H9 (cell line): ENCODE measurements around the gene PGPEP1. TPM values are rescaled to one million over a fixed set of nuclear protein-coding genes. Genes with fewer than 3 reads are reported as not detected.

Experiments
- DNase-seq: peaks from one replicate; pipeline ENCODE4 v3.0.0-alpha.2; 2017
- H2AFZ ChIP-seq: one replicate; pipeline ENCODE4 v1.6.1; 2013; ENCODE audit warnings: mild to moderate bottlenecking, low read length, control low read depth, moderate library complexity
- H2AK5ac ChIP-seq: 2 replicates; pipeline ENCODE4 v1.6.1; 2013; ENCODE audit warnings: low read length, control low read depth, mixed read lengths; ENCODE audit not compliant: insufficient read length
- H2BK120ac ChIP-seq: one replicate; pipeline ENCODE4 v1.6.1; 2013; ENCODE audit warnings: low read depth, mild to moderate bottlenecking, low read length, control low read depth, inconsistent platforms; ENCODE audit not compliant: poor library complexity, severe bottlenecking
- H2BK12ac ChIP-seq: 2 replicates; pipeline ENCODE4 v1.6.1; 2013; ENCODE audit warnings: low read length, control low read depth, mixed read lengths, low read depth; ENCODE audit not compliant: insufficient read length
- H2BK15ac ChIP-seq: 2 replicates; pipeline ENCODE4 v1.6.1; 2013; ENCODE audit warnings: low read depth, low read length, control low read depth
- H2BK20ac ChIP-seq: one replicate; pipeline ENCODE4 v1.6.1; 2013; ENCODE audit warnings: low read depth, mild to moderate bottlenecking, low read length, control low read depth, inconsistent platforms; ENCODE audit not compliant: poor library complexity, severe bottlenecking
- H2BK5ac ChIP-seq: 2 replicates; pipeline ENCODE4 v1.6.1; 2013; ENCODE audit warnings: low read length, control low read depth, mixed read lengths; ENCODE audit not compliant: insufficient read length
- H3K14ac ChIP-seq: 2 replicates; pipeline ENCODE4 v1.6.1; 2013; ENCODE audit warnings: low read length, control low read depth; ENCODE audit not compliant: insufficient read depth
- H3K18ac ChIP-seq: 2 replicates; pipeline ENCODE4 v1.6.1; 2013; ENCODE audit warnings: low read depth, mild to moderate bottlenecking, mixed read lengths, low read length, control low read depth; ENCODE audit not compliant: insufficient read length
- H3K23ac ChIP-seq: 2 replicates; pipeline ENCODE4 v1.6.1; 2013; ENCODE audit warnings: low read length, control low read depth, mixed read lengths, low read depth; ENCODE audit not compliant: insufficient read length
- H3K23me2 ChIP-seq: 2 replicates; pipeline ENCODE4 v1.6.1; 2013; ENCODE audit warnings: low read depth, mild to moderate bottlenecking, mixed read lengths, low read length, control low read depth; ENCODE audit not compliant: insufficient read length, poor library complexity, severe bottlenecking
- H3K27ac ChIP-seq: 2 replicates; pipeline ENCODE4 v1.5.1; 2013; ENCODE audit warnings: low read length, control low read depth, mixed read lengths, low read depth; ENCODE audit not compliant: insufficient read length
- H3K27me3 ChIP-seq: 2 replicates; pipeline ENCODE4 v1.6.1; 2013; ENCODE audit warnings: low read length, control low read depth, inconsistent platforms; ENCODE audit not compliant: insufficient read depth
- H3K4ac ChIP-seq: 2 replicates; pipeline ENCODE4 v1.6.1; 2013; ENCODE audit warnings: low read depth, mild to moderate bottlenecking, control low read depth, inconsistent platforms, low read length, moderate library complexity
- H3K4me1 ChIP-seq: 2 replicates; pipeline ENCODE4 v1.6.1; 2013; ENCODE audit warnings: low read length, control low read depth, inconsistent platforms; ENCODE audit not compliant: insufficient read depth
- H3K4me2 ChIP-seq: 2 replicates; pipeline ENCODE4 v1.6.1; 2013; ENCODE audit warnings: low read length, control low read depth, mixed read lengths; ENCODE audit not compliant: insufficient read length, insufficient read depth
- H3K56ac ChIP-seq: 2 replicates; pipeline ENCODE4 v1.6.1; 2013; ENCODE audit warnings: low read depth, mild to moderate bottlenecking, mixed read lengths, low read length, control low read depth; ENCODE audit not compliant: insufficient read length
- H3K79me1 ChIP-seq: 2 replicates; pipeline ENCODE4 v1.6.1; 2013; ENCODE audit warnings: low read depth, mild to moderate bottlenecking, moderate library complexity, low read length, control low read depth, inconsistent platforms; ENCODE audit not compliant: insufficient read depth, poor library complexity, severe bottlenecking
- H3K79me2 ChIP-seq: 2 replicates; pipeline ENCODE4 v1.6.1; 2013; ENCODE audit warnings: low read length, control low read depth, inconsistent platforms; ENCODE audit not compliant: insufficient read depth
- H3K9ac ChIP-seq: 2 replicates; pipeline ENCODE4 v1.6.1; 2013; ENCODE audit warnings: low read length, control low read depth, mixed read lengths; ENCODE audit not compliant: insufficient read length; ENCODE audit errors: extremely low read depth
- H3K9me3 ChIP-seq: one replicate; pipeline ENCODE4 v1.6.1; 2013; ENCODE audit warnings: low read depth, low read length, inconsistent platforms; ENCODE audit not compliant: control insufficient read depth
- H3T11ph ChIP-seq: one replicate; pipeline ENCODE4 v1.6.1; 2013; ENCODE audit warnings: mild to moderate bottlenecking, low read length, control low read depth, inconsistent platforms
- H4K20me1 ChIP-seq: one replicate; pipeline ENCODE4 v1.6.1; 2013; ENCODE audit not compliant: control insufficient read depth, insufficient read length, insufficient read depth
- H4K5ac ChIP-seq: 2 replicates; pipeline ENCODE4 v1.6.1; 2013; ENCODE audit warnings: low read depth, mild to moderate bottlenecking, mixed read lengths, low read length, control low read depth; ENCODE audit not compliant: insufficient read length
- H4K8ac ChIP-seq: replicated peaks from 2 replicates; pipeline ENCODE4 v1.6.1; 2013; ENCODE audit warnings: low read length, control low read depth, mixed read lengths, low read depth; ENCODE audit not compliant: insufficient read length
- H4K91ac ChIP-seq: 2 replicates; pipeline ENCODE4 v1.6.1; 2013; ENCODE audit warnings: low read depth, mild to moderate bottlenecking, moderate library complexity, mixed read lengths, low read length, control low read depth; ENCODE audit not compliant: insufficient read length
- H3K27ac Mint-ChIP-seq, 3 experiments: 2 replicates in 2 of 3; 3 replicates in 1 of 3; pipeline ENCODE4 v1.8.0; 2020 to 2021; ENCODE audit warnings: mixed read lengths in 3 of 3, mild to moderate bottlenecking in 1 of 3, moderate library complexity in 1 of 3
- H3K27me3 Mint-ChIP-seq: 2 replicates; pipeline ENCODE4 v1.8.0; 2021; ENCODE audit warnings: low read depth, mild to moderate bottlenecking, moderate library complexity, mixed read lengths
- H3K36me3 Mint-ChIP-seq, 3 experiments: 2 replicates in 2 of 3; 3 replicates in 1 of 3; pipeline ENCODE4 v1.8.0; 2020 to 2021; ENCODE audit warnings: low read depth in 3 of 3, mixed read lengths in 3 of 3; ENCODE audit not compliant: insufficient read depth in 1 of 3
- H3K4me1 Mint-ChIP-seq, 2 experiments: 2 replicates each; pipeline ENCODE4 v1.8.0; 2020; ENCODE audit warnings: mixed read lengths in 2 of 2
- H3K4me3 Mint-ChIP-seq, 2 experiments: 2 replicates in 1 of 2; 3 replicates in 1 of 2; pipeline ENCODE4 v1.8.0; 2020 to 2021; ENCODE audit warnings: mild to moderate bottlenecking in 2 of 2, mixed read lengths in 2 of 2, moderate library complexity in 1 of 2
- H3K9me3 Mint-ChIP-seq, 2 experiments: 2 replicates in 1 of 2; 3 replicates in 1 of 2; pipeline ENCODE4 v1.8.0; 2020; ENCODE audit warnings: mild to moderate bottlenecking in 2 of 2, mixed read lengths in 2 of 2, moderate library complexity in 1 of 2
- WGBS: extraction: QIAGEN DNeasy Blood & Tissue Kit; methylation state at CpG from one replicate; pipeline ENCODE4 v1.1.7; 2013; ENCODE audit warnings: missing lambda C conversion rate, low lambda C conversion rate, mixed read lengths; ENCODE audit not compliant: insufficient read length; ENCODE audit errors: extremely low coverage; 5-methylcytosine and 5-hydroxymethylcytosine counted together
- total RNA-seq: library from RNA; stranded (reverse); gene quantifications from 2 replicates; pipeline ENCODE4 v1.2.1, GENCODE V29; 2021
- TF ChIP-seq, protein P1 (sequence below): fragments of 200-600 bp; sonication (generic); conservative IDR thresholded peaks from 3 replicates; pipeline ENCODE4 v1.8.0; 2021; ENCODE audit warnings: antibody characterized with exemption, mild to moderate bottlenecking

The PGPEP1 gene
- total RNA-seq, 1 experiment from 2014 or later: 64.8 TPM

DNA sequence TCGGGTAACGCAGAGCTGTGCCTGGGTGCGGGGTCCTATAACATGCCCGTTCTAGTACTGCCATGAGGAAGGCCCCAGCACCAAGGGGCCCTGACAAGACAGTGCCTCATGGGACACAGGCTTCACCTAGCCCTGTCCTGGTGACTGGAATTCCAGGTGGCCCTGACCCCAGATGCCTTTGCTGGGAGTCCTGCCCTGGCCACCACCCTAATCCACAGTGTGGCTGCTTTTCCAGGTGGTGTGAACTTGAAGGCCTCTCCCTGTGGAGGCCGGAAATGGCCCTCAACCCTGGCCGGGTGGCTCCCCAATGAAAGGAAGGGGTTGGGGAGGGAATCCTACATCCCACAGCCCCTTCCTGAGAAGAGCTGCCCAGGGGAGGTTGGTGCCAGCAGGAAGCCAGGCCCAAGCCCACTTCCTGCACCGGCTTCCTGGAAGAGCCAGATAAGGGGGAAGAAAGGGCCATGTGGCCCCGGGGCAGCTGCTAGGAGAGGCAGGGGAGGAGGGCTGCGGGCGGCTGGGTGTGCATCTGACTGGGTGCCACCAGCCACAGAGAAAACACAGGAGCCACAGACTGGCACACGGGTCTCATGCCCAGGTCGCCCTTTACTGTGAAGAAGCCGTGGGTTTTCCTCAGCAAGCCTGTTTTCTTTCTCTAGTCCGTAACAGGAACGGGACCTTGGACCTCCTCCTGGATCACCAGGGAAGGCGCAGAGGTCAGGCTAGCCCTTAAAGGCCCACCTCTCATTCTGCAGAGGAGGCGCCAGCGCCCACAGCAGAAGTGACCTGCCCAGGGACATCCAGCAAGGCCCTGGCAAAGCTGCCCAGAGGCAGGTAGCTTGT is 22.2 kb upstream of the PGPEP1 start:
- Histone ChIP-seq H4K91ac (no peak overlapping the region), H2BK12ac (no peak overlapping the region), H2AK5ac (no peak overlapping the region), H3K9ac (no peak overlapping the region), H2AFZ (no peak overlapping the region), H3K27me3 (no peaks in the 10 kb centered on the region), H3K18ac (no peak overlapping the region), H4K8ac (no peak overlapping the region), H3K79me2 (peaks cover 25% of the 10 kb centered on the region; the same call in 1 of the 2 replicates), H2BK15ac (no peak overlapping the region), H2BK5ac (no peak overlapping the region), H4K5ac (no peak overlapping the region), H3K27ac (no peak overlapping the region), H3K23me2 (peaks cover 11% of the 10 kb centered on the region), H3K56ac (no peak overlapping the region), H2BK120ac (no peak overlapping the region), H3K4ac (no peak overlapping the region), H4K20me1 (no peaks in the 10 kb centered on the region), H3K4me2 (no peak overlapping the region), H3K9me3 (no peaks in the 10 kb centered on the region), H3K23ac (no peak overlapping the region), H3K14ac (no peak overlapping the region; the same call in 1 of the 2 replicates), H3T11ph (no peak overlapping the region), H3K79me1 (no peaks in the 10 kb centered on the region), H2BK20ac (no peak overlapping the region), H3K4me1 (peaks cover 8% of the 10 kb centered on the region; the same call in 1 of the 2 replicates)
- Mint-ChIP-seq H3K4me1 (peaks cover 13 to 23% of the 10 kb centered on the region in 2 experiments), H3K27me3 (no peaks in the 10 kb centered on the region), H3K27ac (peak overlapping the region; percentile 55 to 83 (median 75); a peak in 3 of 7 replicates), H3K9me3 (no peaks in the 10 kb centered on the region), H3K36me3 (peaks cover 24 to 52% (median 44%) of the 10 kb centered on the region in 3 experiments), H3K4me3 (peak overlapping the region in 1 of 2 experiments; percentile 38; a peak in 1 of 5 replicates)
- TF ChIP-seq, protein P1, sequence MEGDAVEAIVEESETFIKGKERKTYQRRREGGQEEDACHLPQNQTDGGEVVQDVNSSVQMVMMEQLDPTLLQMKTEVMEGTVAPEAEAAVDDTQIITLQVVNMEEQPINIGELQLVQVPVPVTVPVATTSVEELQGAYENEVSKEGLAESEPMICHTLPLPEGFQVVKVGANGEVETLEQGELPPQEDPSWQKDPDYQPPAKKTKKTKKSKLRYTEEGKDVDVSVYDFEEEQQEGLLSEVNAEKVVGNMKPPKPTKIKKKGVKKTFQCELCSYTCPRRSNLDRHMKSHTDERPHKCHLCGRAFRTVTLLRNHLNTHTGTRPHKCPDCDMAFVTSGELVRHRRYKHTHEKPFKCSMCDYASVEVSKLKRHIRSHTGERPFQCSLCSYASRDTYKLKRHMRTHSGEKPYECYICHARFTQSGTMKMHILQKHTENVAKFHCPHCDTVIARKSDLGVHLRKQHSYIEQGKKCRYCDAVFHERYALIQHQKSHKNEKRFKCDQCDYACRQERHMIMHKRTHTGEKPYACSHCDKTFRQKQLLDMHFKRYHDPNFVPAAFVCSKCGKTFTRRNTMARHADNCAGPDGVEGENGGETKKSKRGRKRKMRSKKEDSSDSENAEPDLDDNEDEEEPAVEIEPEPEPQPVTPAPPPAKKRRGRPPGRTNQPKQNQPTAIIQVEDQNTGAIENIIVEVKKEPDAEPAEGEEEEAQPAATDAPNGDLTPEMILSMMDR: no peak
- WGBS: no CpG with 5 or more reads among the region's 18 CpGs
- no peak for DNase-seq
